Measurements from ENCODE around the gene MSL3B.

Gene MSL3B

GRCh38 chr2:233815861-233816260, 52.3 kb downstream of the MSL3B start:
- no peak for FAIRE-seq

Measured in A204.1 (cell line).